Measurements from ENCODE around the gene SH3GL1. TPM values are rescaled to one million over a fixed set of nuclear protein-coding genes. Genes with fewer than 3 reads are reported as not detected.

Gene SH3GL1
- total RNA-seq, 3 donors from 2014 or later: 31.7 to 54.9 (median 47.5) TPM

DNA sequence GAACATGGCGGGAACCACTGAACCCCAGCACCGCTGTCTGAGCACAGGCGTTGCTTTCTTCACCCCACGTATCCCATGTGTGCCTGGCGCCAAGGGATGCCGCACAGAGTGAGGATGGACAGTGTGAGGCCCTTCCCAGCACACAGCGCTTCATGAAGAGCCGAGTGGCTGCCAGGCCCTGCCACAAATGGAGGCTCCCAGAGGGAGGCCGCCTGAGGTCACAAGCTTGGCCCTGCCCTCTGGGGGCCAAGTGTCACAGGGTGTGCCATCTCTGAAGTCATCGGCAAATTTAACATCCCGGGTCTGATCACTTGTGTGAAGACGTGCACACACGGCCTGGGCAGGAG lies 32.6 kb downstream of the SH3GL1 start:
- Histone ChIP-seq H3K9me3 (no peaks in the 10 kb centered on the region), H3K36me3 (ENCODE audit: low read depth) (no peaks in the 10 kb centered on the region), H3K4me1 (ENCODE audit: low read depth) (peaks cover 34% of the 10 kb centered on the region), H3K4me3 (no peak overlapping the region)
- no peak for DNase-seq
- ATAC-seq: no peak
- intact Hi-C loops (cut with DNase I, micrococcal nuclease): no loop called here
- no peak for TF ChIP-seq CTCF (IDR thresholded peaks at IDR 0.05)

DNA sequence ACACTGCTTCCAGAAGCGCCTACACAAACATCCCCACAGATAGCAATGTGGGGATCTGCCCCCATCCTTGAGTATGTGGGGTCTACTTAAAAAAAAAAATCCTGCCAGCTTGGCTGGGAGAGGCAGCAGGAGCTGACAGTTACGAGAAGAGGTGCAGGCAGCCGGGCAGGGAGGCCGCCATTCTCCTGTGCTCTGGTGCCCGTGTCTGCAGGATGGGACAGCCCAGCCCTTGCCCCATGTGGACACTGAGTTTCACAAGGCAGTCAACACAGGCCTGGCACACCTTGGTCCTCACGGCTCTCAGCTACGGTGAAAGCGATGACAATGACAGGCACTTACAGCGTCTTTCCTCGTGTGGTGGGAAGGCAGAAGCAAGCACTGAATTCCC lies 33.0 kb downstream of the SH3GL1 start:
- Histone ChIP-seq H3K4me3 (no peak overlapping the region), H3K9me3 (no peaks in the 10 kb centered on the region), H3K36me3 (ENCODE audit: low read depth) (no peaks in the 10 kb centered on the region), H3K4me1 (ENCODE audit: low read depth) (peaks cover 34% of the 10 kb centered on the region)
- ATAC-seq: no peak
- intact Hi-C loops (cut with DNase I, micrococcal nuclease): no loop called here
- TF ChIP-seq CTCF (IDR thresholded peaks at IDR 0.05): no peak
- no peak for DNase-seq

- ATAC-seq (no peak), DNase-seq (no peak)
- Histone ChIP-seq H3K36me3 (ENCODE audit: low read depth) (no peaks in the 10 kb centered on the region), H3K4me1 (ENCODE audit: low read depth) (peaks cover 34% of the 10 kb centered on the region), H3K9me3 (no peaks in the 10 kb centered on the region), H3K4me3 (no peak overlapping the region)
- intact Hi-C loops (cut with DNase I, micrococcal nuclease): no loop called here
- TF ChIP-seq CTCF (IDR thresholded peaks at IDR 0.05): no peak
Measured at GRCh38 chr19:4366666-4367335, 33.5 kb downstream of the SH3GL1 start.

DNA sequence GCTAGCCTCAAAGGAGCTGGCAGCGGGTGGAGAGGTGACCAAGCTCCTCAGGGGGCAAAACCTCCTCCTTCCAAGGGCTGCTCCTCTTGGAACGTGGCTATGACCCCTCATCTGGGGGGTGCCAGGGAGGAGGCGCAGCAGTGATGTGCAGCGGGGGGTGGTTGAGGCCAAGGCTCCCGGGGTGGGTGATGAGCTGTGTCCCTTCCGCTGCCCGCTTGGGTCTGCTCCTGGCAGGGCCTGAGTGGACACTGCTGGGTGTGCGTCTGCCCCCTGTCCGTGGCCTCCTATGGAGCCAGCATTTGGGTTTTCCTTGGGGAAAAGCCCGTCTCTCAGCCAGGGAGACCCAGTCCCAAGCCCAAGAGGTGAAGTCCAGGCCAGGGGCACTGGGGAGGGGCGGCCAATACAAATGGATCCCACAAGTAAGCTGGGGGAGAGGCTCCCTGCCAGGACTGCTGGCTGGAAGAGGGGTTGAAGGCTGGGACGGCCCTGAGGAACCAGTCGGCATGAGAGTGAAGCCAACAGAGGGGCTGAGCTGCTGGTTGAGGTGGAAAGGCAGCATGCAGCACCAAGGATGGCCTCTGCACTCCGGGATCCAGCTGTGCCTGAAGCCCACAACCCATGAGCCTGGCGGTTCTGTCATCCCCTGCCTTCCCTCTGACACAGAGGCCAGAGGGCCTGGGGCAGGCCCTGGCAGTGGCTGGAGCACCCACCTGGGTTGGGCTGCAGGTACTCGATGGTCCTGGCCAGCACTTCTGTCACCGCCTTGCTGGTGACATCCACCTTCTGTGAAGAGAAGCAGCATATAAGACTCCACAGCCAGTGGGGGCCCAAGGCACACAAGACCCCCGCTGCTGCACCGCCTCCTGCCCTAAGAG lies 34.3 kb downstream of the SH3GL1 start:
- ATAC-seq: no peak
- Histone ChIP-seq H3K4me3 (no peak overlapping the region), H3K4me1 (ENCODE audit: low read depth) (peaks cover 29% of the 10 kb centered on the region), H3K9me3 (no peaks in the 10 kb centered on the region), H3K36me3 (ENCODE audit: low read depth) (no peaks in the 10 kb centered on the region)
- no peak for TF ChIP-seq CTCF (IDR thresholded peaks at IDR 0.05)
- no peak for DNase-seq
- intact Hi-C loops (cut with DNase I, micrococcal nuclease): no loop called here

DNA sequence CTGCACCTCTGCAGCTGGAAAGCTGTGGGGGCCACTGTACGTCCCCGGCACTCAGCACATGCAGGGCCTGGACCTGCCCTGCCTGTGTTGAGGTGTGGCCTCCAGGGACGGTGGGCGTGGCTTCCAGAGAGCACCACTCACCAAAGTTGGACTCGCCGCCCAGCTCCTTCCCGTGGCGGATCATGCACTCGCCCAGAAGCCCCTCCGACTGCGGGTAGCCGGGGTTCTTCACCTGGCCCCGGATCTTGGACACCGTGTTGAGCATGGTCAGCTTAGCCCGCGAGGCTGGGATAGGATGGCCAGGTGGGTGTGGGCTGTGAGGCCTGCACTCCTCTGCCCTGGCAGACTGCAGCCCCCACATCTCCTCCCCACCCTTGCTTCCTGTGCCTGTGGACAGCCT lies 35.0 kb downstream of the SH3GL1 start:
- Histone ChIP-seq H3K9me3 (no peaks in the 10 kb centered on the region), H3K4me3 (no peak overlapping the region), H3K36me3 (ENCODE audit: low read depth) (no peaks in the 10 kb centered on the region), H3K4me1 (ENCODE audit: low read depth) (peaks cover 25% of the 10 kb centered on the region)
- DNase-seq: peak in 2 of 3 donors; percentile 50 to 60
- ATAC-seq: no peak
- TF ChIP-seq CTCF (IDR thresholded peaks at IDR 0.05): no peak
- intact Hi-C loops (cut with DNase I, micrococcal nuclease): no loop called here

All from mucosa of descending colon (tissue), 3 donors.